Lower leg skin (tissue), 4 donors: ENCODE data around the gene NUP98. TPM values are rescaled to one million over a fixed set of nuclear protein-coding genes. Genes with fewer than 3 reads are reported as not detected.
"Not testable (repeated sequence)": the region's sequence is repeated elsewhere in the genome, so short reads cannot be mapped to it uniquely, and the experiment has no call there.

Experiments used
- DNase-seq, 2 donors: peaks; one replicate each; pipeline ENCODE4 v3.0.0-alpha.2; 2019; ENCODE audit warnings: low spot score in 2 of 2
- H3K4me3 ChIP-seq: fragments of 200-600 bp; sonication (generic); 2 replicates; pipeline ENCODE4 v1.5.1; 2017; ENCODE audit warnings: mild to moderate bottlenecking, low read depth; ENCODE audit not compliant: poor library complexity, severe bottlenecking
- CTCF ChIP-seq, 3 donors: fragments of 450-650 bp; IDR thresholded peaks; one replicate each; pipeline ENCODE4 v1.5.1; 2016; ENCODE audit warnings: antibody characterized with exemption in 3 of 3, mild to moderate bottlenecking in 3 of 3, moderate library complexity in 2 of 3
- POLR2A ChIP-seq, 2 donors: fragments of 450-650 bp; IDR thresholded peaks; one replicate each; pipeline ENCODE4 v1.6.1; 2016 to 2017; ENCODE audit warnings: antibody characterized with exemption in 2 of 2, mild to moderate bottlenecking in 1 of 2, moderate library complexity in 1 of 2
- WGBS, 2 donors: methylation state at CpG; one replicate each; pipeline ENCODE4 v1.1.5; 2018; 5-methylcytosine and 5-hydroxymethylcytosine counted together
- intact Hi-C: fragments of 100-400 bp; cut with DNase I; formaldehyde crosslinking; loops from one replicate; pipeline ENCODE4 v1.15.0; 2023; ENCODE audit warnings: low total_unique reads
- total RNA-seq, 4 donors: library from RNA; depleted of rRNA; stranded (reverse); fragments of >200 nt; gene quantifications; one replicate each; pipeline ENCODE4 v1.1.0, GENCODE V29; 2016

NUP98 gene
- total RNA-seq, 4 donors from 2014 or later, result 65.4 to 220 (median 97.9) TPM

GRCh38 chr11:3795131-3796001 is 2.0 kb downstream of the NUP98 start:
- no peak for TF ChIP-seq POLR2A (IDR thresholded peaks at IDR 0.05)
- no peak for TF ChIP-seq CTCF (IDR thresholded peaks at IDR 0.05)

GRCh38 chr11:3794387-3794786 is 3.0 kb downstream of the NUP98 start:
- intact Hi-C loops, H3K4me3 ChIP-seq: not testable (repeated sequence)
- WGBS, 2 donors, result 94 to 96% methylated on average over 10 of the region's 10 CpGs
- peak in 1 of 2 donors; percentile 66 for DNase-seq

More at GRCh38 chr11:3795131-3796001, 2.0 kb downstream of the NUP98 start:
- intact Hi-C loops, result no loop called here
- 76 to 79% methylated on average over 8 of the region's 8 CpGs for WGBS, 2 donors
- H3K4me3 ChIP-seq, result no peak overlapping the region
- DNase-seq, result no peak

GRCh38 chr11:3786781-3787428 is 10.4 kb downstream of the NUP98 start:
- intact Hi-C loops, result no loop called here
- no peak overlapping the region for H3K4me3 ChIP-seq
- no peak for DNase-seq
- whole genome bisulfite sequencing, 2 donors, result 65 to 70% methylated on average over 8 of the region's 8 CpGs
- TF ChIP-seq CTCF (IDR thresholded peaks at IDR 0.05), result no peak
- TF ChIP-seq POLR2A (IDR thresholded peaks at IDR 0.05), result no peak

GRCh38 chr11:3783611-3784010 is 13.7 kb downstream of the NUP98 start:
- no peak overlapping the region for H3K4me3 ChIP-seq
- no peak for TF ChIP-seq POLR2A (IDR thresholded peaks at IDR 0.05)
- no peak for TF ChIP-seq CTCF (IDR thresholded peaks at IDR 0.05)
- intact Hi-C loops, result loop anchor here (2.0 kb wide), 1 partner anchor 23 kb away; no protein-coding TSS in a partner anchor
- 85 to 89% methylated on average over 4 of the region's 4 CpGs for WGBS, 2 donors
- DNase-seq, result no peak

- intact Hi-C loops, result loop anchor here (2.0 kb wide), 1 partner anchor 22 kb away; no protein-coding TSS in a partner anchor
- 92 to 93% methylated on average over 5 of the region's 5 CpGs for whole genome bisulfite sequencing, 2 donors
- H3K4me3 ChIP-seq, result no peak overlapping the region
- TF ChIP-seq CTCF (IDR thresholded peaks at IDR 0.05) (no peak), POLR2A (IDR thresholded peaks at IDR 0.05) (no peak)
- no peak for DNase-seq
These were observed 14.4 kb downstream of the NUP98 start for GRCh38 chr11:3782963-3783362.

- DNase-seq, result no peak
- intact Hi-C loops, result no loop called here
- no peak overlapping the region for H3K4me3 ChIP-seq
- WGBS, 2 donors, result 13 to 19% methylated on average over 2 of the region's 2 CpGs
- no peak for TF ChIP-seq POLR2A (IDR thresholded peaks at IDR 0.05)
- no peak for TF ChIP-seq CTCF (IDR thresholded peaks at IDR 0.05)
These were observed 15.9 kb downstream of the NUP98 start for GRCh38 chr11:3781423-3781822.
